GM23338 (cell line): ENCODE measurements around the gene CDH23. TPM values are rescaled to one million over a fixed set of nuclear protein-coding genes. Genes with fewer than 3 reads are reported as not detected.

Experiments
- ATAC-seq: fragments of 200-7000 bp; cut with Tn5 transposase; 3 replicates; pipeline ENCODE4 v1.9.1; 2020
- DNase-seq: peaks from one replicate; pipeline ENCODE4 v3.0.0-alpha.2; 2015; ENCODE audit warnings: low spot score
- H2AFZ ChIP-seq: fragments of 200-600 bp; sonication (generic); 2 replicates; pipeline ENCODE4 v1.8.0; 2016; ENCODE audit warnings: antibody characterized with exemption, mild to moderate bottlenecking, moderate library complexity
- H3F3A ChIP-seq: fragments of 200-600 bp; sonication (generic); replicated peaks from 2 replicates; pipeline ENCODE4 v1.8.0; 2017; ENCODE audit warnings: antibody characterized with exemption, mixed run types, low read depth
- H3K27ac ChIP-seq: fragments of 200-600 bp; sonication (generic); 2 replicates; pipeline ENCODE4 v1.6.1; 2016; ENCODE audit warnings: low read depth
- H3K27me3 ChIP-seq: fragments of 200-600 bp; sonication (generic); 2 replicates; pipeline ENCODE4 v1.8.0; 2016; ENCODE audit warnings: mild to moderate bottlenecking, mixed run types, moderate library complexity; ENCODE audit not compliant: insufficient read depth
- H3K36me3 ChIP-seq: fragments of 200-600 bp; sonication (generic); 2 replicates; pipeline ENCODE4 v1.8.0; 2016; ENCODE audit warnings: mild to moderate bottlenecking; ENCODE audit not compliant: insufficient read depth
- H3K4me1 ChIP-seq: fragments of 200-600 bp; sonication (generic); 2 replicates; pipeline ENCODE4 v1.8.0; 2016; ENCODE audit warnings: mild to moderate bottlenecking, moderate library complexity; ENCODE audit not compliant: insufficient read depth
- H3K4me2 ChIP-seq: fragments of 200-600 bp; sonication (generic); 2 replicates; pipeline ENCODE4 v1.7.1; 2017; ENCODE audit warnings: mixed run types
- H3K4me3 ChIP-seq: fragments of 200-600 bp; sonication (generic); 2 replicates; pipeline ENCODE4 v1.6.1; 2016; ENCODE audit warnings: mixed run types
- H3K79me2 ChIP-seq: fragments of 200-600 bp; sonication (generic); replicated peaks from 2 replicates; pipeline ENCODE4 v1.8.0; 2017; ENCODE audit warnings: mild to moderate bottlenecking; ENCODE audit not compliant: insufficient read depth
- H3K9me2 ChIP-seq: fragments of 200-600 bp; sonication (generic); 2 replicates; pipeline ENCODE4 v1.8.0; 2017; ENCODE audit not compliant: insufficient read depth
- H4K20me1 ChIP-seq: fragments of 200-600 bp; sonication (generic); replicated peaks from 2 replicates; pipeline ENCODE4 v1.8.0; 2017; ENCODE audit warnings: mild to moderate bottlenecking; ENCODE audit not compliant: insufficient read depth
- H3K27ac Mint-ChIP-seq: 2 replicates; pipeline ENCODE4 v1.8.0; 2020; ENCODE audit warnings: inconsistent platforms, mild to moderate bottlenecking, moderate library complexity, mixed read lengths
- H3K27me3 Mint-ChIP-seq: 3 replicates; pipeline ENCODE4 v1.8.0; 2022; ENCODE audit warnings: low read depth, mild to moderate bottlenecking, moderate library complexity, mixed read lengths, inconsistent platforms; ENCODE audit not compliant: insufficient read depth, poor library complexity
- H3K36me3 Mint-ChIP-seq: 3 replicates; pipeline ENCODE4 v1.8.0; 2021; ENCODE audit warnings: low read depth, mild to moderate bottlenecking, inconsistent platforms, moderate library complexity, mixed read lengths
- H3K4me1 Mint-ChIP-seq: 3 replicates; pipeline ENCODE4 v1.8.0; 2020; ENCODE audit warnings: mild to moderate bottlenecking, inconsistent platforms, mixed read lengths
- H3K4me3 Mint-ChIP-seq: 3 replicates; pipeline ENCODE4 v1.8.0; 2021; ENCODE audit warnings: moderate library complexity, mild to moderate bottlenecking, inconsistent platforms, mixed read lengths
- H3K9me3 Mint-ChIP-seq: 3 replicates; pipeline ENCODE4 v1.8.0; 2020; ENCODE audit warnings: moderate library complexity, mild to moderate bottlenecking, inconsistent platforms, mixed read lengths
- CREB1 ChIP-seq: fragments of 250-450 bp; sonication (Bioruptor Pico); IDR thresholded peaks from 2 replicates; pipeline ENCODE4 v1.5.0; 2020; ENCODE audit warnings: low read depth, mild to moderate bottlenecking, moderate library complexity
- EZH2 ChIP-seq: fragments of 200-600 bp; sonication (generic); IDR thresholded peaks from one replicate; pipeline ENCODE4 v1.8.0; 2017; ENCODE audit warnings: antibody characterized with exemption, mild to moderate bottlenecking, low read depth; ENCODE audit not compliant: unreplicated experiment
- EZH2phosphoT487 ChIP-seq: fragments of 200-600 bp; sonication (generic); IDR thresholded peaks from one replicate; pipeline ENCODE4 v1.8.1; 2018; ENCODE audit warnings: antibody characterized with exemption; ENCODE audit not compliant: unreplicated experiment
- JUNB ChIP-seq: IDR thresholded peaks from one replicate; pipeline ENCODE4 v1.6.1; 2016; ENCODE audit warnings: antibody characterized with exemption; ENCODE audit not compliant: unreplicated experiment
- NANOG ChIP-seq: IDR thresholded peaks from 2 replicates; pipeline ENCODE4 v1.6.1; 2016; ENCODE audit warnings: antibody characterized with exemption, borderline replicate concordance
- POLR2AphosphoS5 ChIP-seq: IDR thresholded peaks from 2 replicates; pipeline ENCODE4 v1.6.1; 2016; ENCODE audit warnings: antibody characterized with exemption, low read depth
- STAT1 ChIP-seq: IDR thresholded peaks from one replicate; pipeline ENCODE4 v1.6.1; 2016; ENCODE audit warnings: antibody characterized with exemption; ENCODE audit not compliant: unreplicated experiment
- ZNF114 ChIP-seq: fragments of 250-450 bp; sonication (Bioruptor Pico); IDR thresholded peaks from 2 replicates; pipeline ENCODE4 v1.5.0; 2020; ENCODE audit warnings: mild to moderate bottlenecking, moderate library complexity
- ZNF331 ChIP-seq: fragments of 250-450 bp; sonication (Bioruptor Pico); IDR thresholded peaks from 2 replicates; pipeline ENCODE4 v1.5.0; 2020; ENCODE audit warnings: low read depth, mild to moderate bottlenecking, moderate library complexity
- polyA plus RNA-seq: library from polyadenylated mRNA; unstranded; fragments of >200 nt; fragmentation: Nextera tagmentation; extraction: Ambion mirVana; gene quantifications from 2 replicates; pipeline ENCODE4 v1.2.1, GENCODE V29; 2016
- total RNA-seq: library from RNA; depleted of rRNA; stranded (reverse); fragments of >200 nt; shearing (Covaris generic); gene quantifications from 2 replicates; pipeline ENCODE4 v1.2.3, GENCODE V29; 2014
- TF ChIP-seq, protein P1 (sequence below), 2 experiments: fragments of 200-600 bp in 1 of 2; sonication (generic) in 1 of 2; conservative IDR thresholded peaks; 2 replicates each; pipeline versions ENCODE4 v1.5.1 to v1.6.1; 2016 to 2017; ENCODE audit warnings: antibody characterized with exemption in 2 of 2, low read depth in 2 of 2, mild to moderate bottlenecking in 2 of 2, moderate library complexity in 1 of 2
- TF ChIP-seq, protein P2 (sequence below): fragments of 250-450 bp; sonication (Bioruptor Pico); IDR thresholded peaks from 2 replicates; pipeline ENCODE4 v1.5.0; 2020; ENCODE audit warnings: mild to moderate bottlenecking, moderate library complexity
- TF ChIP-seq, protein P3 (sequence below): IDR thresholded peaks from one replicate; pipeline ENCODE4 v1.6.1; 2018; ENCODE audit warnings: antibody characterized with exemption; ENCODE audit not compliant: unreplicated experiment

CDH23 gene
- total and polyA plus RNA-seq, 2 experiments from 2014 or later: 0.95 to 4.3 TPM

DNA sequence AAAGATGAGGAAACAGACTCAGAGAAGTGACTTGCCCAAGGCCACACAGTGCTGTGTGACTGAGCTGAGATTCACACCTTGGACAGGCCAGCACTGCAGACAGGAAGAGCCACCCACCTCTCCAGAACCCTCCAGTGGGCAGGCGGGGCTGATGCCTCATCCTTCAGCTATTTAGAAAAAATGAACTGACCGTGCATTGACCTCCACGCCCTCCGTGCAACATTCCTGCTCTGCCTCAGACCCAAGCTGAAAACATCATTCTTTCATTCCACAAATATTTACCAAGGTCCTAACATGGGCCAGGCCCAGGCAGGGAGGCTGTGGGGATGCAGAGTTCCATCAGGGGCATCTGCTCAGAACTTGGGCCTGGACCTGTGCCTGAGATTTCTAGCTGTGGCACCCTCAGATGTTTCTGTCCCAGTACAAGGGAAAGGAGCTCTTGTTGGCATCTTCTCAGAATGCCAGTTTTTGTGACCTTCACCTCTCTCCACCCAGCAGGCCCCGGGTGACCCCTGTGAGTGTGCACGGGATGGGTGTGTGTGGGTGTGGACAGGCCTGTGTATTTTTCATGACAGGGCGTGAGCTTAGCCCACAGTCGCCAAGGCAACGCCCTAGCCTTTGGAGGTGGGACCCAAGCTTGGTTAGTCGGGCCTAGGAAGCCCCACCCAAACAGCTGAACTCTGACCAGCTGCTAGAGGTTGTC lies 370.1 kb downstream of the CDH23 start (continued):
- TF ChIP-seq JUNB (no peak), CREB1 (no peak), ZNF331 (CRISPR knock-in tag) (no peak), EZH2phosphoT487 (no peak), EZH2 (no peak), NANOG (no peak), ZNF114 (CRISPR knock-in tag) (no peak), POLR2AphosphoS5 (no peak)
- TF ChIP-seq, protein P1, sequence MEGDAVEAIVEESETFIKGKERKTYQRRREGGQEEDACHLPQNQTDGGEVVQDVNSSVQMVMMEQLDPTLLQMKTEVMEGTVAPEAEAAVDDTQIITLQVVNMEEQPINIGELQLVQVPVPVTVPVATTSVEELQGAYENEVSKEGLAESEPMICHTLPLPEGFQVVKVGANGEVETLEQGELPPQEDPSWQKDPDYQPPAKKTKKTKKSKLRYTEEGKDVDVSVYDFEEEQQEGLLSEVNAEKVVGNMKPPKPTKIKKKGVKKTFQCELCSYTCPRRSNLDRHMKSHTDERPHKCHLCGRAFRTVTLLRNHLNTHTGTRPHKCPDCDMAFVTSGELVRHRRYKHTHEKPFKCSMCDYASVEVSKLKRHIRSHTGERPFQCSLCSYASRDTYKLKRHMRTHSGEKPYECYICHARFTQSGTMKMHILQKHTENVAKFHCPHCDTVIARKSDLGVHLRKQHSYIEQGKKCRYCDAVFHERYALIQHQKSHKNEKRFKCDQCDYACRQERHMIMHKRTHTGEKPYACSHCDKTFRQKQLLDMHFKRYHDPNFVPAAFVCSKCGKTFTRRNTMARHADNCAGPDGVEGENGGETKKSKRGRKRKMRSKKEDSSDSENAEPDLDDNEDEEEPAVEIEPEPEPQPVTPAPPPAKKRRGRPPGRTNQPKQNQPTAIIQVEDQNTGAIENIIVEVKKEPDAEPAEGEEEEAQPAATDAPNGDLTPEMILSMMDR (conservative IDR thresholded peaks at IDR 0.05; ENCODE audit: low read depth in 2 of 2): no peak

DNA sequence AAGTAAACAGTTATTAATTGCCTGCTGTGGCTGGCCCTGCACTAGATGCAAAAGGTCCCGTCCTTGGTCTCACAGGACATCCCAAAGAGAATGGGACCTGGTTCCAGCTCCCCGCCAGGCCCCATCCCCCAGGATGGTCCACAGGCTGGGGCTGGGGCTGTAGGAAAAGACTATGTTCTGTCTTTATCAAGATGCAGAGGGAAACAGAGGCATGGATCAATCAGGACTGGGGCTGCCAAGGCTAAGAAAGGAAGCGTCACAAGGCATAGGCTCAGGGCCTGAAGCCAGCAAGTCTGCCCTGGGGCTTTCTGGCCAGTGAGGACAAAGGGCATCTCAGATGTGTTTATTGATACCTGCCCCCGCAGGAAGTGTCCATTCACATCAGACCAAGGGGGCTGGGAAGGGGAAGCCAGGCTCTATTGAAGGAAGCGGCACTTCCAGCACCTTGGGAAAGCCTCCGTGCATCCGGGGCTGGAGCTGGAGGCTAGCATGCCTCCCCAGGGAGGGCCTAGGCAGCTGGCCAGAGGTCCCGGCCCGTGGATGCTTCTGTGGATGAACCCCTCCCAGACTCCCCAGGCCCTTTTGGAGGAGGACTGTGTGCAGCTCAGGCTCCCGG lies 370.8 kb downstream of the CDH23 start:
- no peak overlapping the region for H3K4me3 Mint-ChIP-seq
- no peaks in the 10 kb centered on the region for H4K20me1 ChIP-seq
- H3F3A ChIP-seq: no peaks in the 10 kb centered on the region
- H3K27me3 ChIP-seq: peaks cover 5% of the 10 kb centered on the region; the same call in 1 of the 2 replicates
- H3K27ac ChIP-seq: no peak overlapping the region
- ATAC-seq (no peak), DNase-seq (no peak)
- no peaks in the 10 kb centered on the region for H3K36me3 ChIP-seq
- no peaks in the 10 kb centered on the region for H3K36me3 Mint-ChIP-seq
- peaks cover 6% of the 10 kb centered on the region for H3K27me3 Mint-ChIP-seq
- H3K4me2 ChIP-seq: no peak overlapping the region
- no peak overlapping the region for H3K27ac Mint-ChIP-seq
- H3K9me3 Mint-ChIP-seq: no peaks in the 10 kb centered on the region; the same call in 2 of the 3 replicates
- no peak overlapping the region for H2AFZ ChIP-seq
- no peak overlapping the region for H3K4me3 ChIP-seq
- H3K9me2 ChIP-seq: no peaks in the 10 kb centered on the region
- H3K4me1 Mint-ChIP-seq: peaks cover 3% of the 10 kb centered on the region; the same call in 2 of the 3 replicates
- no peaks in the 10 kb centered on the region for H3K79me2 ChIP-seq
- H3K4me1 ChIP-seq: no peaks in the 10 kb centered on the region
- TF ChIP-seq, protein P2, sequence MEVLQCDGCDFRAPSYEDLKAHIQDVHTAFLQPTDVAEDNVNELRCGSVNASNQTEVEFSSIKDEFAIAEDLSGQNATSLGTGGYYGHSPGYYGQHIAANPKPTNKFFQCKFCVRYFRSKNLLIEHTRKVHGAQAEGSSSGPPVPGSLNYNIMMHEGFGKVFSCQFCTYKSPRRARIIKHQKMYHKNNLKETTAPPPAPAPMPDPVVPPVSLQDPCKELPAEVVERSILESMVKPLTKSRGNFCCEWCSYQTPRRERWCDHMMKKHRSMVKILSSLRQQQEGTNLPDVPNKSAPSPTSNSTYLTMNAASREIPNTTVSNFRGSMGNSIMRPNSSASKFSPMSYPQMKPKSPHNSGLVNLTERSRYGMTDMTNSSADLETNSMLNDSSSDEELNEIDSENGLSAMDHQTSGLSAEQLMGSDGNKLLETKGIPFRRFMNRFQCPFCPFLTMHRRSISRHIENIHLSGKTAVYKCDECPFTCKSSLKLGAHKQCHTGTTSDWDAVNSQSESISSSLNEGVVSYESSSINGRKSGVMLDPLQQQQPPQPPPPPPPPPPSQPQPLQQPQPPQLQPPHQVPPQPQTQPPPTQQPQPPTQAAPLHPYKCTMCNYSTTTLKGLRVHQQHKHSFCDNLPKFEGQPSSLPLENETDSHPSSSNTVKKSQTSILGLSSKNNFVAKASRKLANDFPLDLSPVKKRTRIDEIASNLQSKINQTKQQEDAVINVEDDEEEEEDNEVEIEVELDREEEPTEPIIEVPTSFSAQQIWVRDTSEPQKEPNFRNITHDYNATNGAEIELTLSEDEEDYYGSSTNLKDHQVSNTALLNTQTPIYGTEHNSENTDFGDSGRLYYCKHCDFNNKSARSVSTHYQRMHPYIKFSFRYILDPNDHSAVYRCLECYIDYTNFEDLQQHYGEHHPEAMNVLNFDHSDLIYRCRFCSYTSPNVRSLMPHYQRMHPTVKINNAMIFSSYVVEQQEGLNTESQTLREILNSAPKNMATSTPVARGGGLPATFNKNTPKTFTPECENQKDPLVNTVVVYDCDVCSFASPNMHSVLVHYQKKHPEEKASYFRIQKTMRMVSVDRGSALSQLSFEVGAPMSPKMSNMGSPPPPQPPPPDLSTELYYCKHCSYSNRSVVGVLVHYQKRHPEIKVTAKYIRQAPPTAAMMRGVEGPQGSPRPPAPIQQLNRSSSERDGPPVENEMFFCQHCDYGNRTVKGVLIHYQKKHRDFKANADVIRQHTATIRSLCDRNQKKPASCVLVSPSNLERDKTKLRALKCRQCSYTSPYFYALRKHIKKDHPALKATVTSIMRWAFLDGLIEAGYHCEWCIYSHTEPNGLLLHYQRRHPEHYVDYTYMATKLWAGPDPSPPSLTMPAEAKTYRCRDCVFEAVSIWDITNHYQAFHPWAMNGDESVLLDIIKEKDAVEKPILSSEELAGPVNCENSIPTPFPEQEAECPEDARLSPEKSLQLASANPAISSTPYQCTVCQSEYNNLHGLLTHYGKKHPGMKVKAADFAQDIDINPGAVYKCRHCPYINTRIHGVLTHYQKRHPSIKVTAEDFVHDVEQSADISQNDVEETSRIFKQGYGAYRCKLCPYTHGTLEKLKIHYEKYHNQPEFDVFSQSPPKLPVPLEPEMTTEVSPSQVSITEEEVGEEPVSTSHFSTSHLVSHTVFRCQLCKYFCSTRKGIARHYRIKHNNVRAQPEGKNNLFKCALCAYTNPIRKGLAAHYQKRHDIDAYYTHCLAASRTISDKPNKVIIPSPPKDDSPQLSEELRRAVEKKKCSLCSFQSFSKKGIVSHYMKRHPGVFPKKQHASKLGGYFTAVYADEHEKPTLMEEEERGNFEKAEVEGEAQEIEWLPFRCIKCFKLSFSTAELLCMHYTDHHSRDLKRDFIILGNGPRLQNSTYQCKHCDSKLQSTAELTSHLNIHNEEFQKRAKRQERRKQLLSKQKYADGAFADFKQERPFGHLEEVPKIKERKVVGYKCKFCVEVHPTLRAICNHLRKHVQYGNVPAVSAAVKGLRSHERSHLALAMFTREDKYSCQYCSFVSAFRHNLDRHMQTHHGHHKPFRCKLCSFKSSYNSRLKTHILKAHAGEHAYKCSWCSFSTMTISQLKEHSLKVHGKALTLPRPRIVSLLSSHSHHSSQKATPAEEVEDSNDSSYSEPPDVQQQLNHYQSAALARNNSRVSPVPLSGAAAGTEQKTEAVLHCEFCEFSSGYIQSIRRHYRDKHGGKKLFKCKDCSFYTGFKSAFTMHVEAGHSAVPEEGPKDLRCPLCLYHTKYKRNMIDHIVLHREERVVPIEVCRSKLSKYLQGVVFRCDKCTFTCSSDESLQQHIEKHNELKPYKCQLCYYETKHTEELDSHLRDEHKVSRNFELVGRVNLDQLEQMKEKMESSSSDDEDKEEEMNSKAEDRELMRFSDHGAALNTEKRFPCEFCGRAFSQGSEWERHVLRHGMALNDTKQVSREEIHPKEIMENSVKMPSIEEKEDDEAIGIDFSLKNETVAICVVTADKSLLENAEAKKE (CRISPR knock-in tag): no peak
- no peak for TF ChIP-seq NANOG
- no peak for TF ChIP-seq ZNF114 (CRISPR knock-in tag)
- TF ChIP-seq, protein P3, sequence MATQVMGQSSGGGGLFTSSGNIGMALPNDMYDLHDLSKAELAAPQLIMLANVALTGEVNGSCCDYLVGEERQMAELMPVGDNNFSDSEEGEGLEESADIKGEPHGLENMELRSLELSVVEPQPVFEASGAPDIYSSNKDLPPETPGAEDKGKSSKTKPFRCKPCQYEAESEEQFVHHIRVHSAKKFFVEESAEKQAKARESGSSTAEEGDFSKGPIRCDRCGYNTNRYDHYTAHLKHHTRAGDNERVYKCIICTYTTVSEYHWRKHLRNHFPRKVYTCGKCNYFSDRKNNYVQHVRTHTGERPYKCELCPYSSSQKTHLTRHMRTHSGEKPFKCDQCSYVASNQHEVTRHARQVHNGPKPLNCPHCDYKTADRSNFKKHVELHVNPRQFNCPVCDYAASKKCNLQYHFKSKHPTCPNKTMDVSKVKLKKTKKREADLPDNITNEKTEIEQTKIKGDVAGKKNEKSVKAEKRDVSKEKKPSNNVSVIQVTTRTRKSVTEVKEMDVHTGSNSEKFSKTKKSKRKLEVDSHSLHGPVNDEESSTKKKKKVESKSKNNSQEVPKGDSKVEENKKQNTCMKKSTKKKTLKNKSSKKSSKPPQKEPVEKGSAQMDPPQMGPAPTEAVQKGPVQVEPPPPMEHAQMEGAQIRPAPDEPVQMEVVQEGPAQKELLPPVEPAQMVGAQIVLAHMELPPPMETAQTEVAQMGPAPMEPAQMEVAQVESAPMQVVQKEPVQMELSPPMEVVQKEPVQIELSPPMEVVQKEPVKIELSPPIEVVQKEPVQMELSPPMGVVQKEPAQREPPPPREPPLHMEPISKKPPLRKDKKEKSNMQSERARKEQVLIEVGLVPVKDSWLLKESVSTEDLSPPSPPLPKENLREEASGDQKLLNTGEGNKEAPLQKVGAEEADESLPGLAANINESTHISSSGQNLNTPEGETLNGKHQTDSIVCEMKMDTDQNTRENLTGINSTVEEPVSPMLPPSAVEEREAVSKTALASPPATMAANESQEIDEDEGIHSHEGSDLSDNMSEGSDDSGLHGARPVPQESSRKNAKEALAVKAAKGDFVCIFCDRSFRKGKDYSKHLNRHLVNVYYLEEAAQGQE: no peak
- TF ChIP-seq POLR2AphosphoS5: no peak
- no peak for TF ChIP-seq EZH2
- no peak for TF ChIP-seq CREB1
- TF ChIP-seq JUNB: no peak
- no peak for TF ChIP-seq STAT1
